ENCODE results near the gene TMEM255B. TPM values are rescaled to one million over a fixed set of nuclear protein-coding genes. Genes with fewer than 3 reads are reported as not detected.

The TMEM255B gene
- total RNA-seq, 1 experiment from 2014 or later, result 4.7 TPM

- TF ChIP-seq ZNF512 (CRISPR knock-in tag; IDR thresholded peaks at IDR 0.05; ENCODE audit: borderline replicate concordance) (no peak), TCF7 (CRISPR knock-in tag; IDR thresholded peaks at IDR 0.05; ENCODE audit: low read depth) (no peak)
Measured at GRCh38 chr13:113761136-113761535, 2.1 kb downstream of the TMEM255B start (continued).

- H3K4me1 Mint-ChIP-seq, result peaks cover 31% of the 10 kb centered on the region
- TF ChIP-seq SOX15 (CRISPR knock-in tag; IDR thresholded peaks at IDR 0.05) (no peak), JAZF1 (CRISPR knock-in tag; IDR thresholded peaks at IDR 0.05) (no peak), ZNF232 (CRISPR knock-in tag; IDR thresholded peaks at IDR 0.05) (no peak), MXD4 (CRISPR knock-in tag; IDR thresholded peaks at IDR 0.05; ENCODE audit: borderline replicate concordance) (no peak), ZNF416 (CRISPR knock-in tag; IDR thresholded peaks at IDR 0.05) (no peak), ZNF138 (CRISPR knock-in tag; conservative IDR thresholded peaks at IDR 0.05) (no peak), STAT6 (CRISPR knock-in tag; conservative IDR thresholded peaks at IDR 0.05; ENCODE audit: low read depth) (no peak), FOXP4 (CRISPR knock-in tag; IDR thresholded peaks at IDR 0.05) (no peak), MYBL2 (CRISPR knock-in tag; IDR thresholded peaks at IDR 0.05) (no peak), AR (CRISPR knock-in tag; IDR thresholded peaks at IDR 0.05) (no peak), GTF2I (CRISPR knock-in tag; conservative IDR thresholded peaks at IDR 0.05) (no peak), ZNF396 (CRISPR knock-in tag; IDR thresholded peaks at IDR 0.05; ENCODE audit: borderline replicate concordance) (no peak), MLX (CRISPR knock-in tag; IDR thresholded peaks at IDR 0.05) (no peak), TP53 (CRISPR knock-in tag; IDR thresholded peaks at IDR 0.05) (no peak), NR2C2 (CRISPR knock-in tag; IDR thresholded peaks at IDR 0.05) (no peak)
- TF ChIP-seq, protein P1, sequence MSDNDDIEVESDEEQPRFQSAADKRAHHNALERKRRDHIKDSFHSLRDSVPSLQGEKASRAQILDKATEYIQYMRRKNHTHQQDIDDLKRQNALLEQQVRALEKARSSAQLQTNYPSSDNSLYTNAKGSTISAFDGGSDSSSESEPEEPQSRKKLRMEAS (CRISPR knock-in tag; IDR thresholded peaks at IDR 0.05), result no peak
- TF ChIP-seq, protein P2, sequence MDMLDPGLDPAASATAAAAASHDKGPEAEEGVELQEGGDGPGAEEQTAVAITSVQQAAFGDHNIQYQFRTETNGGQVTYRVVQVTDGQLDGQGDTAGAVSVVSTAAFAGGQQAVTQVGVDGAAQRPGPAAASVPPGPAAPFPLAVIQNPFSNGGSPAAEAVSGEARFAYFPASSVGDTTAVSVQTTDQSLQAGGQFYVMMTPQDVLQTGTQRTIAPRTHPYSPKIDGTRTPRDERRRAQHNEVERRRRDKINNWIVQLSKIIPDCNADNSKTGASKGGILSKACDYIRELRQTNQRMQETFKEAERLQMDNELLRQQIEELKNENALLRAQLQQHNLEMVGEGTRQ (CRISPR knock-in tag; IDR thresholded peaks at IDR 0.05), result no peak
Measured at GRCh38 chr13:113762075-113762474, 3.0 kb downstream of the TMEM255B start.

More at GRCh38 chr13:113762075-113762474, 3.0 kb downstream of the TMEM255B start:
- Mint-ChIP-seq H3K9me3 (peaks cover 4% of the 10 kb centered on the region), H3K27me3 (ENCODE audit: low read depth) (peaks cover 42% of the 10 kb centered on the region), H3K4me3 (no peak overlapping the region), H3K36me3 (no peaks in the 10 kb centered on the region), H3K27ac (no peak overlapping the region)
- CTCF ChIA-PET, result no interaction called here
- DNase-seq (ENCODE audit: low spot score) (no peak), ATAC-seq (no peak)
- POLR2A ChIA-PET, result no interaction called here
